Activated T-cell treated with anti-CD3 and anti-CD28 coated beads, Interleukin-2, amount 50 U/mL, for 24 hours (primary cell): ENCODE measurements around the gene GRM2.

Source experiments
- DNase-seq: peaks from one replicate; pipeline ENCODE4 v3.0.0-alpha.2; 2020
- H3K27ac Mint-ChIP-seq: 2 replicates; pipeline ENCODE4 v1.8.0; 2020; ENCODE audit warnings: mild to moderate bottlenecking, mixed read lengths
- H3K27me3 Mint-ChIP-seq: 2 replicates; pipeline ENCODE4 v1.8.0; 2020; ENCODE audit warnings: mixed read lengths
- H3K36me3 Mint-ChIP-seq: 2 replicates; pipeline ENCODE4 v1.8.0; 2020; ENCODE audit warnings: low read depth, mixed read lengths
- H3K4me1 Mint-ChIP-seq: 2 replicates; pipeline ENCODE4 v1.8.0; 2020; ENCODE audit warnings: low read depth, mixed read lengths
- H3K4me3 Mint-ChIP-seq: 2 replicates; pipeline ENCODE4 v1.8.0; 2020; ENCODE audit warnings: mild to moderate bottlenecking, moderate library complexity, mixed read lengths
- H3K9me3 Mint-ChIP-seq: 2 replicates; pipeline ENCODE4 v1.8.0; 2020; ENCODE audit warnings: mixed read lengths

The GRM2 gene

GRCh38 chr3:51706788-51707731, at the start of gene GRM2:
GRM2 (plus strand) TSS chr3:51707068; CDS start chr3:51708984, 1,916 bp downstream.
- Mint-ChIP-seq H3K4me1 (peaks cover 19% of the 10 kb centered on the region), H3K36me3 (peaks cover 27% of the 10 kb centered on the region), H3K27ac (no peak within 1 kb of the TSS), H3K27me3 (no peaks in the 10 kb centered on the region), H3K9me3 (no peaks in the 10 kb centered on the region), H3K4me3 (no peak within 1 kb of the TSS)
- DNase-seq: peak; percentile 53

GRCh38 chr3:51657234-51657633, 49.6 kb upstream of the GRM2 start:
- Mint-ChIP-seq H3K36me3 (peaks cover 84% of the 10 kb centered on the region), H3K4me1 (no peaks in the 10 kb centered on the region), H3K4me3 (no peak overlapping the region), H3K27me3 (no peaks in the 10 kb centered on the region), H3K9me3 (no peaks in the 10 kb centered on the region), H3K27ac (no peak overlapping the region)
- no peak for DNase-seq

- no peak for DNase-seq
- H3K36me3 Mint-ChIP-seq: peaks cover 81% of the 10 kb centered on the region
Observed at GRCh38 chr3:51659942-51660341, 46.9 kb upstream of the GRM2 start.

GRCh38 chr3:51662456-51662855, 44.4 kb upstream of the GRM2 start:
- H3K4me3 Mint-ChIP-seq: no peak overlapping the region
- no peaks in the 10 kb centered on the region for H3K4me1 Mint-ChIP-seq
- DNase-seq: no peak
- H3K27ac Mint-ChIP-seq: no peak overlapping the region
- no peaks in the 10 kb centered on the region for H3K9me3 Mint-ChIP-seq
- H3K36me3 Mint-ChIP-seq: peaks cover 70% of the 10 kb centered on the region
- H3K27me3 Mint-ChIP-seq: no peaks in the 10 kb centered on the region

More at GRCh38 chr3:51659942-51660341, 46.9 kb upstream of the GRM2 start:
- H3K27ac Mint-ChIP-seq: no peak overlapping the region
- H3K4me1 Mint-ChIP-seq: no peaks in the 10 kb centered on the region
- H3K27me3 Mint-ChIP-seq: no peaks in the 10 kb centered on the region
- H3K9me3 Mint-ChIP-seq: no peaks in the 10 kb centered on the region
- H3K4me3 Mint-ChIP-seq: no peak overlapping the region

- Mint-ChIP-seq H3K9me3 (no peaks in the 10 kb centered on the region), H3K4me1 (peaks cover 41% of the 10 kb centered on the region), H3K27ac (peak overlapping the region; percentile 3), H3K27me3 (no peaks in the 10 kb centered on the region), H3K36me3 (peaks cover 19% of the 10 kb centered on the region), H3K4me3 (no peak overlapping the region)
- no peak for DNase-seq
Observed at GRCh38 chr3:51668756-51669155, 38.1 kb upstream of the GRM2 start.

GRCh38 chr3:51669241-51670052, 37.4 kb upstream of the GRM2 start:
- peak; percentile 88 for DNase-seq

GRCh38 chr3:51670053-51670822, 36.6 kb upstream of the GRM2 start:
- Mint-ChIP-seq H3K4me3 (peak overlapping the region; percentile 87), H3K4me1 (peaks cover 56% of the 10 kb centered on the region), H3K27ac (peak overlapping the region; percentile 78), H3K27me3 (no peaks in the 10 kb centered on the region), H3K36me3 (peaks cover 27% of the 10 kb centered on the region), H3K9me3 (no peaks in the 10 kb centered on the region)
- DNase-seq: no peak

More at GRCh38 chr3:51669241-51670052, 37.4 kb upstream of the GRM2 start:
- Mint-ChIP-seq H3K36me3 (peaks cover 20% of the 10 kb centered on the region), H3K9me3 (no peaks in the 10 kb centered on the region), H3K27ac (peak overlapping the region; percentile 79), H3K4me1 (peaks cover 48% of the 10 kb centered on the region), H3K27me3 (no peaks in the 10 kb centered on the region), H3K4me3 (peak overlapping the region; percentile 30)

GRCh38 chr3:51670823-51671733, 35.8 kb upstream of the GRM2 start, which contains the start of gene TEX264:
TEX264 (plus strand) TSS chr3:51671252; CDS start chr3:51674305, 3,053 bp downstream.
- Mint-ChIP-seq H3K27ac (peak within 1 kb of the TSS; percentile 93), H3K4me1 (peaks cover 65% of the 10 kb centered on the region), H3K36me3 (peaks cover 31% of the 10 kb centered on the region)

GRCh38 chr3:51671734-51672475, 35.0 kb upstream of the GRM2 start:
- Mint-ChIP-seq H3K9me3 (no peaks in the 10 kb centered on the region), H3K27me3 (no peaks in the 10 kb centered on the region), H3K4me3 (peak overlapping the region; percentile 87), H3K4me1 (peaks cover 72% of the 10 kb centered on the region), H3K27ac (peak overlapping the region; percentile 93), H3K36me3 (peaks cover 37% of the 10 kb centered on the region)
- DNase-seq: peak; percentile 78

More at GRCh38 chr3:51670823-51671733, 35.8 kb upstream of the GRM2 start, which contains the start of gene TEX264:
- peak; percentile 92 for DNase-seq
- Mint-ChIP-seq H3K27me3 (no peaks in the 10 kb centered on the region), H3K9me3 (no peaks in the 10 kb centered on the region), H3K4me3 (peak within 1 kb of the TSS; percentile 87)

- H3K9me3 Mint-ChIP-seq: no peaks in the 10 kb centered on the region
- H3K4me3 Mint-ChIP-seq: peak overlapping the region; percentile 60
- DNase-seq: no peak
- H3K4me1 Mint-ChIP-seq: peaks cover 83% of the 10 kb centered on the region
- peak overlapping the region; percentile 67 for H3K27ac Mint-ChIP-seq
- H3K27me3 Mint-ChIP-seq: no peaks in the 10 kb centered on the region
- H3K36me3 Mint-ChIP-seq: peaks cover 47% of the 10 kb centered on the region
Observed at GRCh38 chr3:51673181-51673801, 33.6 kb upstream of the GRM2 start.

- Mint-ChIP-seq H3K4me3 (peak overlapping the region; percentile 60), H3K9me3 (no peaks in the 10 kb centered on the region), H3K36me3 (peaks cover 54% of the 10 kb centered on the region), H3K4me1 (peaks cover 85% of the 10 kb centered on the region), H3K27me3 (no peaks in the 10 kb centered on the region), H3K27ac (peak overlapping the region; percentile 67)
- no peak for DNase-seq
Observed at GRCh38 chr3:51673802-51674654, 32.8 kb upstream of the GRM2 start.
